HCT116 (cell line): ENCODE data around the gene TSPAN14. TPM values are rescaled to one million over a fixed set of nuclear protein-coding genes. Genes with fewer than 3 reads are reported as not detected.

ENCODE experiments used
- ATAC-seq: fragments of 200-7000 bp; cut with Tn5 transposase; 2 replicates; pipeline ENCODE4 v1.9.1; 2020; ENCODE audit warnings: mild to moderate bottlenecking, moderate library complexity
- BruUV-seq: library from RNA; stranded (reverse); fragments of 400-500 nt; replicated peaks from 2 replicates; lab custom pipeline; 2021; lab: Mats Ljungman, UMichigan
- CTCF ChIA-PET: fragments of 300-600 bp; sonication (Branson Sonifier 250); formaldehyde crosslinking; loops from one replicate; lab custom pipeline; 2021; ENCODE audit warnings: antibody characterized with exemption; lab: Charles Lee
- POLR2A ChIA-PET: fragments of 300-600, 350-600 bp; sonication (Branson Sonifier 250); formaldehyde crosslinking; loops from one replicate; lab custom pipeline; 2021; ENCODE audit warnings: antibody characterized with exemption; lab: Charles Lee
- RAD21 ChIA-PET, 2 experiments: fragments of 300-600 bp; sonication (Branson Sonifier 250); formaldehyde crosslinking; loops; one replicate each; lab custom pipeline; 2023; ENCODE audit warnings: low total read pairs in 2 of 2; ENCODE audit not compliant: uncharacterized antibody in 2 of 2, unreplicated experiment in 2 of 2, low non-redundant PET in 1 of 2; lab: Charles Lee
- DNase-seq: peaks from one replicate; pipeline ENCODE4 v3.0.0-alpha.2; 2010; ENCODE audit warnings: low read depth, low spot score
- H2AFZ ChIP-seq: fragments of 200-600 bp; shearing (Covaris generic), sonication (generic); 2 replicates; pipeline ENCODE4 v1.6.1; 2017; ENCODE audit warnings: low read depth, mixed run types, mixed read lengths, antibody characterized with exemption, low read length; ENCODE audit not compliant: poor library complexity, severe bottlenecking
- H3K27ac ChIP-seq: 2 replicates; pipeline ENCODE4 v1.5.1; 2012; ENCODE audit warnings: low read depth, low read length
- H3K27me3 ChIP-seq: fragments of 200-600 bp; sonication (generic); 2 replicates; pipeline ENCODE4 v1.6.1; 2016; ENCODE audit warnings: mixed run types, low read length, mixed read lengths; ENCODE audit not compliant: insufficient read depth
- H3K36me3 ChIP-seq, 2 experiments: fragments of 200-500 bp in 1 of 2; fragments of 200-600 bp in 1 of 2; sonication (Bioruptor generic) in 1 of 2; sonication (generic) in 1 of 2; 2 replicates each; pipeline versions ENCODE4 v1.5.1 to v1.6.1; 2014 to 2016; ENCODE audit warnings: low read length in 2 of 2, inconsistent platforms in 1 of 2, mixed read lengths in 1 of 2, mixed run types in 1 of 2; ENCODE audit not compliant: insufficient read depth in 2 of 2, control insufficient read depth in 1 of 2
- H3K4me1 ChIP-seq, 2 experiments: fragments of 200-600 bp in 1 of 2; sonication (generic) in 1 of 2; 2 replicates each; pipeline versions ENCODE4 v1.5.1 to v1.6.1; 2012 to 2017; ENCODE audit warnings: low read length in 2 of 2, inconsistent platforms in 1 of 2, mild to moderate bottlenecking in 1 of 2, mixed read lengths in 1 of 2, mixed run types in 1 of 2, moderate library complexity in 1 of 2; ENCODE audit not compliant: insufficient read depth in 2 of 2, control insufficient read depth in 1 of 2
- H3K4me2 ChIP-seq: fragments of 200-600 bp; sonication (generic); 2 replicates; pipeline ENCODE4 v1.6.1; 2017; ENCODE audit warnings: mixed run types, low read length, mixed read lengths
- H3K4me3 ChIP-seq, 2 experiments: fragments of 200-600 bp in 1 of 2; sonication (generic) in 1 of 2; replicated peaks in 1 of 2; 2 replicates each; pipeline ENCODE4 v1.5.1; 2011 to 2016; ENCODE audit warnings: low read length in 2 of 2, control low read depth in 1 of 2, low read depth in 1 of 2, mild to moderate bottlenecking in 1 of 2, mixed read lengths in 1 of 2, mixed run types in 1 of 2
- H3K79me2 ChIP-seq: fragments of 200-600 bp; sonication (generic); 2 replicates; pipeline ENCODE4 v1.6.1; 2017; ENCODE audit warnings: mild to moderate bottlenecking, mixed run types, low read length, moderate library complexity, mixed read lengths; ENCODE audit not compliant: insufficient read depth
- H3K9ac ChIP-seq: fragments of 200-600 bp; sonication (generic); 2 replicates; pipeline ENCODE4 v1.6.1; 2016; ENCODE audit warnings: low read length, mixed read lengths
- H3K9me2 ChIP-seq: fragments of 200-600 bp; sonication (generic), shearing (Covaris generic); 2 replicates; pipeline ENCODE4 v1.6.1; 2017; ENCODE audit warnings: mixed run types, mild to moderate bottlenecking, moderate library complexity; ENCODE audit not compliant: insufficient read depth
- H3K9me3 ChIP-seq, 2 experiments: fragments of 200-500 bp in 1 of 2; fragments of 200-600 bp in 1 of 2; sonication (Bioruptor generic) in 1 of 2; sonication (generic) in 1 of 2; 2 replicates each; pipeline ENCODE4 v1.6.1; 2014 to 2017; ENCODE audit warnings: low read length in 2 of 2, mixed read lengths in 2 of 2, inconsistent platforms in 1 of 2, low read depth in 1 of 2, mild to moderate bottlenecking in 1 of 2, mixed run types in 1 of 2, moderate library complexity in 1 of 2; ENCODE audit not compliant: control insufficient read depth in 1 of 2, insufficient read depth in 1 of 2
- H4K20me1 ChIP-seq: fragments of 200-600 bp; sonication (generic), shearing (Covaris generic); 2 replicates; pipeline ENCODE4 v1.6.1; 2017; ENCODE audit warnings: mixed run types, mild to moderate bottlenecking, moderate library complexity; ENCODE audit not compliant: insufficient read depth
- ATF3 ChIP-seq: IDR thresholded peaks from 2 replicates; pipeline ENCODE4 v1.6.1; 2012
- CBX3 ChIP-seq: IDR thresholded peaks from 2 replicates; pipeline ENCODE4 v1.6.1; 2012; ENCODE audit warnings: low read depth
- CTCF ChIP-seq, 3 experiments: fragments of 200-600 bp in 1 of 3; sonication (generic) in 1 of 3; IDR thresholded peaks in 2 of 3; conservative IDR thresholded peaks in 1 of 3; 2 replicates each; pipeline ENCODE4 v1.5.1; 2012 to 2017; ENCODE audit warnings: low read depth in 2 of 3, low read length in 2 of 3, antibody characterized with exemption in 1 of 3, borderline replicate concordance in 1 of 3, control low read depth in 1 of 3, mild to moderate bottlenecking in 1 of 3, mixed read lengths in 1 of 3, mixed run types in 1 of 3, moderate library complexity in 1 of 3; ENCODE audit not compliant: insufficient read depth in 1 of 3
- EGR1 ChIP-seq: IDR thresholded peaks from 2 replicates; pipeline ENCODE4 v1.6.1; 2012; ENCODE audit warnings: low read depth
- EZH2 ChIP-seq: fragments of 200-600 bp; sonication (generic); IDR thresholded peaks from 2 replicates; pipeline ENCODE4 v1.6.1; 2017; ENCODE audit warnings: antibody characterized with exemption, mixed run types
- EZH2phosphoT487 ChIP-seq: fragments of 200-600 bp; IDR thresholded peaks from 2 replicates; pipeline ENCODE4 v1.6.1; 2018; ENCODE audit warnings: antibody characterized with exemption, borderline replicate concordance
- FOSL1 ChIP-seq: IDR thresholded peaks from 2 replicates; pipeline ENCODE4 v1.6.1; 2012; ENCODE audit warnings: low read depth
- JUND ChIP-seq: IDR thresholded peaks from 2 replicates; pipeline ENCODE4 v1.6.1; 2012
- POLR2AphosphoS5 ChIP-seq: IDR thresholded peaks from 2 replicates; pipeline ENCODE4 v1.6.1; 2011; ENCODE audit warnings: mild to moderate bottlenecking, low read depth, low read length, moderate library complexity
- RAD21 ChIP-seq: IDR thresholded peaks from 2 replicates; pipeline ENCODE4 v1.6.1; 2012; ENCODE audit warnings: low read depth, mild to moderate bottlenecking
- SIN3A ChIP-seq: IDR thresholded peaks from 2 replicates; pipeline ENCODE4 v1.6.1; 2012; ENCODE audit warnings: low read depth
- SP1 ChIP-seq: IDR thresholded peaks from 2 replicates; pipeline ENCODE4 v1.6.1; 2012; ENCODE audit warnings: low read depth
- SRF ChIP-seq: IDR thresholded peaks from 2 replicates; pipeline ENCODE4 v1.6.1; 2012; ENCODE audit warnings: low read depth
- YY1 ChIP-seq: IDR thresholded peaks from 2 replicates; pipeline ENCODE4 v1.6.1; 2011; ENCODE audit warnings: low read length, low read depth, moderate library complexity, mild to moderate bottlenecking; ENCODE audit not compliant: insufficient replicate concordance; ENCODE audit errors: extremely low read depth
- ZBTB33 ChIP-seq: IDR thresholded peaks from 2 replicates; pipeline ENCODE4 v1.6.1; 2011; ENCODE audit warnings: mild to moderate bottlenecking, low read length, moderate library complexity; ENCODE audit not compliant: insufficient replicate concordance; ENCODE audit errors: extremely low read depth
- ZFX ChIP-seq: fragments of 450-650 bp; IDR thresholded peaks from 2 replicates; pipeline ENCODE4 v1.6.1; 2017
- ZNF274 ChIP-seq: fragments of 200-500 bp; sonication (Bioruptor generic); IDR thresholded peaks from 2 replicates; pipeline ENCODE4 v1.6.1; 2014; ENCODE audit warnings: mild to moderate bottlenecking, low read depth, low read length, inconsistent platforms
- intact Hi-C: fragments of 100-400 bp; cut with micrococcal nuclease; formaldehyde crosslinking; loops from 2 replicates; pipeline ENCODE4 v1.10.0; 2022
- total RNA-seq: library from RNA; stranded (reverse); gene quantifications from one replicate; pipeline ENCODE4 v1.2.1, GENCODE V29; 2021; ENCODE audit not compliant: unreplicated experiment
- TF ChIP-seq, protein P1 (sequence below): IDR thresholded peaks from 2 replicates; pipeline ENCODE4 v1.6.1; 2012

Gene TSPAN14
- total RNA-seq, 1 experiment from 2014 or later: 86.8 TPM

- ATAC-seq: no peak
- ChIA-PET CTCF (no interaction called here), POLR2A (no interaction called here)
- peaks cover 37 to 50% of the 10 kb centered on the region in 2 experiments for H3K4me1 ChIP-seq
- no peak for TF ChIP-seq SIN3A
- TF ChIP-seq CBX3: no peak
- TF ChIP-seq SRF: no peak
- no peak for TF ChIP-seq RAD21
- no peak for TF ChIP-seq POLR2AphosphoS5
- TF ChIP-seq ZBTB33: no peak
- TF ChIP-seq, protein P1, sequence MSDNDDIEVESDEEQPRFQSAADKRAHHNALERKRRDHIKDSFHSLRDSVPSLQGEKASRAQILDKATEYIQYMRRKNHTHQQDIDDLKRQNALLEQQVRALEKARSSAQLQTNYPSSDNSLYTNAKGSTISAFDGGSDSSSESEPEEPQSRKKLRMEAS: no peak
- no peak for TF ChIP-seq EZH2phosphoT487
- TF ChIP-seq ZFX: no peak
- TF ChIP-seq EZH2: no peak
- TF ChIP-seq FOSL1: no peak
- TF ChIP-seq JUND: no peak
- no peak for TF ChIP-seq ZNF274
- no peak for TF ChIP-seq EGR1
- no peak for TF ChIP-seq CTCF (IDR thresholded peaks at IDR 0.05 in 2 of 3, conservative IDR thresholded peaks at IDR 0.05 in 1 of 3; ENCODE audit: borderline replicate concordance in 1 of 3, insufficient read depth in 1 of 3, low read depth in 2 of 3, low read length in 2 of 3)
- no peak for TF ChIP-seq YY1
- no peak for TF ChIP-seq SP1
- TF ChIP-seq ATF3: no peak
- TF ChIP-seq, all 23 proteins: peak for 0
- Histone ChIP-seq H3K27ac (no peak overlapping the region), H4K20me1 (no peaks in the 10 kb centered on the region), H3K9ac (no peak overlapping the region), H3K4me3 (no peak overlapping the region), H3K27me3 (no peaks in the 10 kb centered on the region), H3K9me2 (no peaks in the 10 kb centered on the region), H3K79me2 (peaks cover 95% of the 10 kb centered on the region), H3K9me3 (no peaks in the 10 kb centered on the region), H3K4me2 (no peak overlapping the region), H2AFZ (no peak overlapping the region), H3K36me3 (peaks cover 4 to 12% of the 10 kb centered on the region in 2 experiments; a peak in 2 of 4 replicates)
- BruUV-seq: no TSS peak
- DNase-seq: no peak
- intact Hi-C loops: no loop called here
- RAD21 ChIA-PET: no interaction called here
These were observed 35.4 kb downstream of the TSPAN14 start for GRCh38 chr10:80489371-80490112.
